ENCODE results near the gene HACL1. TPM values are rescaled to one million over a fixed set of nuclear protein-coding genes. Genes with fewer than 3 reads are reported as not detected.
"Not testable (repeated sequence)": the region's sequence is repeated elsewhere in the genome, so short reads cannot be mapped to it uniquely, and the experiment has no call there.

HACL1 gene
- total and polyA plus RNA-seq, 11 donors = 7.2 to 21.5 (median 12.6) TPM

DNA sequence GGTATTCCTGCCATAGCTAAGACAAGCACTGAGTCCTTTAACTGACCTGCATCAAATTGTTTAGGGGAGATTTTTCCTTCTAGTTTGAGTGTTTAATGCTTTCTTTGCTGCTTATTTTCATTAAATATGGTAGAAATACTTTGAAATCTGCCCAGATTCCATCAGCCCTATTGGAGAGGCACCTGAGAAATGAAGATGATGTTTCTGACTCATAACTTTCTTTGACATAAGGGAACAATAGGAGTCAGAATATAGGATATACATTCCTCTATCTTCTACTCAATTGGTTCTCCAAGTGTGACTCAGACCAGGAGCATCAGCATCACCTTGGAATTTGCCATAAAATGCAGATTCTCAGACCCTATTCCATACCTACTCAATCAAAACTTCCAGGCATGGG lies 27.6 kb upstream of the HACL1 start:
- no peak overlapping the region for H3K27ac ChIP-seq
- H3K4me1 ChIP-seq = peaks cover 0 to 22% (median 12%) of the 10 kb centered on the region in 12 donors
- DNase-seq (no peak), ATAC-seq (no peak)
- no peaks in the 10 kb centered on the region for H3K27me3 ChIP-seq
- no peak overlapping the region for H3K4me3 ChIP-seq
- no peaks in the 10 kb centered on the region for H3K36me3 ChIP-seq
- intact Hi-C loops (cut with DNase I) = loop anchor here in 2 of 10 donors (2.0 to 10.0 kb wide), 3 partner anchors 182 to 616 kb away; no protein-coding TSS in a partner anchor
- H3K9me3 ChIP-seq = no peaks in the 10 kb centered on the region
- TF ChIP-seq POLR2A (IDR thresholded peaks at IDR 0.05) = no peak
- TF ChIP-seq, protein P1, sequence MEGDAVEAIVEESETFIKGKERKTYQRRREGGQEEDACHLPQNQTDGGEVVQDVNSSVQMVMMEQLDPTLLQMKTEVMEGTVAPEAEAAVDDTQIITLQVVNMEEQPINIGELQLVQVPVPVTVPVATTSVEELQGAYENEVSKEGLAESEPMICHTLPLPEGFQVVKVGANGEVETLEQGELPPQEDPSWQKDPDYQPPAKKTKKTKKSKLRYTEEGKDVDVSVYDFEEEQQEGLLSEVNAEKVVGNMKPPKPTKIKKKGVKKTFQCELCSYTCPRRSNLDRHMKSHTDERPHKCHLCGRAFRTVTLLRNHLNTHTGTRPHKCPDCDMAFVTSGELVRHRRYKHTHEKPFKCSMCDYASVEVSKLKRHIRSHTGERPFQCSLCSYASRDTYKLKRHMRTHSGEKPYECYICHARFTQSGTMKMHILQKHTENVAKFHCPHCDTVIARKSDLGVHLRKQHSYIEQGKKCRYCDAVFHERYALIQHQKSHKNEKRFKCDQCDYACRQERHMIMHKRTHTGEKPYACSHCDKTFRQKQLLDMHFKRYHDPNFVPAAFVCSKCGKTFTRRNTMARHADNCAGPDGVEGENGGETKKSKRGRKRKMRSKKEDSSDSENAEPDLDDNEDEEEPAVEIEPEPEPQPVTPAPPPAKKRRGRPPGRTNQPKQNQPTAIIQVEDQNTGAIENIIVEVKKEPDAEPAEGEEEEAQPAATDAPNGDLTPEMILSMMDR (IDR thresholded peaks at IDR 0.05) = no peak

DNA sequence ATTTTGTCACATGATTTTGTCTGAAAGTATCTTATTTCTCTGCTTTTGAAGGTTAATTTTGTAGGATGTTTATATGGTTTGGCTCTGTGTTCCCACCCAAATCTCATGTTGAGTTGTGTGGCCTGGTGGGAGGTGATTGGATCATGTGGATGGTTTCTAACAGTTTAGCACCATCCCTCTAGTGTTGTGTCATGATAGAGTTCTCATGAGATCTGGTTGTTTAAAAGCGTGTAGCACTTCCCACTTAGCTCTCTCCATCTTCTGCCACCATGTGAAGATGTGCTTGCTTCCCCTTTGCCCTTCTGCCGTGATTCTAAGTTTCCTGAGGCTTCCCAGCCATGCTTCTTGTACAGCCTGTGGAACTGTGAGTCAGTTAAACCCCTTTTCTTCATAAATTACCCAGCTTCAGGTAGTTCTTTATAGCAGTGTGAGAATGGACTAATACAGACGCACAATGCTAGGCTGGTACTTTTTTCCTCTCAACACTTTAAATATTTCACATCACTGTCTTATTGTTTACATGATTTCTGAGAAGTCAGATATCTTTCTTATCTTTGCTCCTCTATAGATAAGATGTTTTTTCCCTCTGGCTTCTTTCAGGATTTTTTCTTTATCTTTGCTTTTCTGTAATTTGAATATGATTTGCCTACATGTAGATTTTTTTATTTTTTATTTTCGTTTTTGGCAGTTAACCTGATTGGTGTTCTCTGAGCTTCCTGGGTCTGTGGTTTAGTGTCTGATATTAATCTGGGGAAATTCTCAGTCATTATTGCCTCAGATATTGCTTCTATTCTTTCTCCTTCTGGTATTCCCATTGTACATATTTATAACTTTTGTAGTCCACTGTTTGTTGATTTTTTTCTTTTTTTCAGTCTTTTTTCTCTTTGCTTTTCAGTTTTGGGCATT lies 22.4 kb upstream of the HACL1 start:
- Histone ChIP-seq H3K9me3 (peaks cover 0 to 23% (median 12%) of the 10 kb centered on the region in 12 donors), H3K27ac (no peak overlapping the region), H3K27me3 (no peaks in the 10 kb centered on the region), H3K4me3 (no peak overlapping the region), H3K4me1 (peaks cover 0 to 7% (median 0%) of the 10 kb centered on the region in 12 donors), H3K36me3 (peaks cover 0 to 5% (median 0%) of the 10 kb centered on the region in 9 donors)
- no peak for ATAC-seq
- no peak for DNase-seq
- WGBS, 4 donors = 72 to 80% (median 78%) methylated on average over 4 of the region's 4 CpGs
- intact Hi-C loops (cut with DNase I) = loop anchor here in 2 of 10 donors (10.0 kb wide), 2 partner anchors 421 to 621 kb away; no protein-coding TSS in a partner anchor
- TF ChIP-seq, protein P1 (IDR thresholded peaks at IDR 0.05) = no peak
- no peak for TF ChIP-seq POLR2A (IDR thresholded peaks at IDR 0.05)

DNA sequence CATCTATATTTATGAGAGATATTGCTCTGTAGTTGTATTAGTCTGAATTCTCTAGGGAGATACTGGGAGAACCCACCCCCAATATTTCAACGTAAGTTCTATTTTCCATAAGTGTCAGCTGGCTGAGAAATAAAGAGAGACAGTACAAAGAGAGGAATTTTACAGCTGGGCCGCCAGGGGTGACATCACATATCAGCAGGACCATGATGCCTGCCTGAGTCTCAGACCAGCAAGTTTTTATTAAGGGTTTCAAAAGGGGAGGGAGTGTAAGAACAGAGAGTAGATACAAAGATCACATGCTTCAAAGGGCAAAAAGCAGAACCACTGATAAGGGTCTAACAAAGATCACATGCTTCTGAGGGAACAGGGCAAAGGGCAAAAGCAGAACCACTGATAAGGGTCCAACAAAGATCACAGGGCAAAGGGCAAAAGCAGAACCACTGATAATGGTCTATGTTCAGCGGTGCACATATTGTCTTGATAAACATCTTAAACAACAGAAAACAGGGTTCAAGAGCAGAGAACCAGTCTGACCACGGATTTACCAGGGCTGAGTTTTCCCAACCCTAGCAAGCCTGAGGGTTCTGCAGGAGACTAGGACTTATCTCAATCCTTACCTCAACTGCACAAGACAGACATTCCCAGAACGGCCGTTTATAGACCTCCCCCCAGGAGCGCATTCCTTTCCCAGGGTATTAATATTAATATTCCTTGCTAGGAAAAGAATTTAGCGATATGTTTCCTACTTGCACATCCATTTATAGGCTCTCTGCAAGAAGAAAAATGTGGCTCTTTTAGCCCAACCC lies 18.5 kb upstream of the HACL1 start:
- not testable (repeated sequence) for DNase-seq, H3K4me1 ChIP-seq, H3K4me3 ChIP-seq, H3K27me3 ChIP-seq, ATAC-seq, H3K36me3 ChIP-seq, H3K27ac ChIP-seq
- intact Hi-C loops (cut with DNase I) = loop anchor here in 2 of 10 donors (10.0 kb wide), 2 partner anchors 425 to 625 kb away; no protein-coding TSS in a partner anchor
- WGBS, 4 donors = 87 to 96% (median 95%) methylated on average over 8 of the region's 8 CpGs
- H3K9me3 ChIP-seq = peaks cover 0 to 29% (median 12%) of the 10 kb centered on the region in 12 donors

DNA sequence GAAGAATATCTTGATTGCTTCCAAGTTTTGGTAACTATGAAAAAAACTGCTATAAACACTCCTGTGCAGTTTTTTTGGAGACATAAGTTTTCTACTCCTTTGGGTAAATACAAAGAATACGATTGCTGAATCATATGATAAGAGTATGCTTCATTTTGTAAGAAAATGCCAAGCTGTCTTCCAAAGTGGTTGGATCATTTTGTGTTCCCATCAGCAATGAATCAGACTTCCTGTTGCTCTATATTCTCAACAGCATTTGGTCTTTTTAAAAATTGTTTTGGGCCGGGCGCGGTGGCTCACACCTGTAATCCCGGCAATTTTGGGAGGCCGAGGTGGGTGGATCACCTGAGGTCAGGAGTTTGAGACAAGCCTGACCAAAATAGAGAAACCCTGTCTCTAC lies 14.7 kb upstream of the HACL1 start:
- peaks cover 0 to 28% (median 12%) of the 10 kb centered on the region in 12 donors for H3K9me3 ChIP-seq
- DNase-seq (no peak), ATAC-seq (no peak)
- no peak overlapping the region for H3K27ac ChIP-seq
- H3K36me3 ChIP-seq = peaks cover 0 to 5% (median 0%) of the 10 kb centered on the region in 9 donors
- H3K4me1 ChIP-seq = peaks cover 0 to 3% (median 0%) of the 10 kb centered on the region in 12 donors
- intact Hi-C loops (cut with DNase I) = no loop called here
- no peaks in the 10 kb centered on the region for H3K27me3 ChIP-seq
- H3K4me3 ChIP-seq = no peak overlapping the region
- 89 to 94% (median 92%) methylated on average over 6 of the region's 6 CpGs for WGBS, 4 donors
- TF ChIP-seq, protein P1 (IDR thresholded peaks at IDR 0.05) = no peak
- TF ChIP-seq POLR2A (IDR thresholded peaks at IDR 0.05) = no peak
